Muscle layer of duodenum (tissue), 2 donors: ENCODE results near the gene PCDHGC4.
A peak's percentile ranks its signal among the peaks of the same experiment; 100 is the strongest.

Experiments
- H3K27ac ChIP-seq: one replicate; pipeline ENCODE4 v1.7.0; 2013; ENCODE audit warnings: mild to moderate bottlenecking, low read length
- H3K27me3 ChIP-seq: one replicate; pipeline ENCODE4 v1.7.0; 2013; ENCODE audit warnings: low read depth, mild to moderate bottlenecking, control low read depth, low read length
- H3K36me3 ChIP-seq, 2 donors: one replicate each; pipeline ENCODE4 v1.7.0; 2013; ENCODE audit warnings: low read length in 2 of 2, control low read depth in 1 of 2, mild to moderate bottlenecking in 1 of 2; ENCODE audit not compliant: insufficient read depth in 2 of 2, control insufficient read depth in 1 of 2
- H3K4me1 ChIP-seq, 2 donors: one replicate each; pipeline ENCODE4 v1.7.0; 2013; ENCODE audit warnings: low read length in 2 of 2, mild to moderate bottlenecking in 2 of 2, control low read depth in 1 of 2, moderate library complexity in 1 of 2; ENCODE audit not compliant: insufficient read depth in 2 of 2, control insufficient read depth in 1 of 2
- H3K4me3 ChIP-seq, 2 donors: one replicate each; pipeline ENCODE4 v1.7.0; 2013; ENCODE audit warnings: low read length in 2 of 2, low read depth in 1 of 2, mild to moderate bottlenecking in 1 of 2
- H3K9me3 ChIP-seq, 2 donors: one replicate each; pipeline ENCODE4 v1.7.0; 2013; ENCODE audit warnings: low read length in 2 of 2, control low read depth in 1 of 2, mild to moderate bottlenecking in 1 of 2; ENCODE audit not compliant: control insufficient read depth in 1 of 2
- donor health status: healthy.

The PCDHGC4 gene

GRCh38 chr5:141514330-141515133 lies 29.7 kb downstream of the PCDHGC4 start:
- Histone ChIP-seq H3K4me3 (peak overlapping the region in 1 of 2 donors; percentile 66), H3K27ac (peak overlapping the region; percentile 82), H3K4me1 (peaks cover 9 to 23% of the 10 kb centered on the region in 2 donors), H3K27me3 (no peaks in the 10 kb centered on the region), H3K9me3 (no peaks in the 10 kb centered on the region), H3K36me3 (peaks cover 23 to 25% of the 10 kb centered on the region in 2 donors)

DNA sequence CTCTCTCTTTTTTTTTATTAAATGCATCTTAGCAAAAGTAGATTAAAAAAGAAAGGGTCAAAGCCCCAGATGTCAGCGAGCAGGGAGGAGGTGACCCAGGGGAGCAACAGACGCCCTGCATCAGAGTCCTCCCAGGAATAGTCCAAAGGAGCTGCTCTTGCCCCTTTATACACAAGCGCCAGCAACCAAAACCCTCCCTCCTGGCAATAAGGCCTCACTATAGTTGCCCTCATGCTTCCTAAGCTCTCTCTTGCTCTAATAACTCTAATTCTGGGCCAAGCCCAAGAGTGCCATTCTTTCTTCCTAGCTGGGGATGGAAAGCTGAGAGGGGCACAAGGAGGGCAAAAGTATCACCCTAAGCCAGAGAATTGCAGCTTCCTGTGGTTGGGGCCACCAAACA lies 30.3 kb downstream of the PCDHGC4 start:
- H3K4me3 ChIP-seq, result no peak overlapping the region
- no peaks in the 10 kb centered on the region for H3K27me3 ChIP-seq
- H3K27ac ChIP-seq, result peak overlapping the region; percentile 82
- H3K9me3 ChIP-seq, result no peaks in the 10 kb centered on the region
- peaks cover 15 to 27% of the 10 kb centered on the region in 2 donors for H3K4me1 ChIP-seq
- H3K36me3 ChIP-seq, result peaks cover 23 to 25% of the 10 kb centered on the region in 2 donors

DNA sequence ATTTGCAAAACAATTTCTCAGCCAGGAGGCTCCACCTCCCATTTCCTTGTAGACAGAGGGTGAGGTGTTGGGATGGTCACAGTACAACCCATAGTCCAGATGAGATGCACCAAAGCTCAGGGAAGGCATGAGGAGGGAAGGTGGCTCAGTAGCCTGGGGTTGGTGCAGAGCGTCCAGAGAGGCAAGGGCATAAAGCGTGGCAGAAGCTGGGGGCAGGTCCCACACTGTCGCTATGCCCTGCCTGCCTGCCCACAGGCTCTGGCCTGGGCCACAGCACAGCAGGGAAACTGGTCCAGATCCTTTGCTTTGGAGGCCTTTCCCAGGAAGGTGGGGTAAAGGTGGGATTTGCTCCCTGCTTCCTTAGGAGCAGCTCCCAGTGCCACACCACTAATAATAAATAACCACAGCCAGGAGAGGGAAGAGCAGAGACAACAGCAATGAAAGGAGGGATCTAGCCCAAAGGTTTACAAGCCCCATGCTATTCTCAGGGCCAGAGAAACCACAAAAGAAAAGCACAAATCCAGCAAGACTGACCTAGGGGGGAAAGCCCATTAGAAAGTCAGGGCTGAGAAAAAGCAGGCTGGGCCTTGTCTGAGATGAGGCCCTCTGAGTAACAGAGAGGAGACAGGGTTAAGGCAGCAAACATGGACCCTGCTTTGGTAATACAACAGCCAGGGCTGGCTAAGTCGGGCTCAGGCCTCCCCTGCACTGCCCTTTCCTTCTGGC lies 31.3 kb downstream of the PCDHGC4 start:
- no peaks in the 10 kb centered on the region for H3K27me3 ChIP-seq
- peaks cover 15 to 21% of the 10 kb centered on the region in 2 donors for H3K36me3 ChIP-seq
- H3K4me3 ChIP-seq, result no peak overlapping the region
- H3K4me1 ChIP-seq, result peaks cover 15 to 34% of the 10 kb centered on the region in 2 donors
- H3K27ac ChIP-seq, result no peak overlapping the region
- H3K9me3 ChIP-seq, result no peaks in the 10 kb centered on the region

DNA sequence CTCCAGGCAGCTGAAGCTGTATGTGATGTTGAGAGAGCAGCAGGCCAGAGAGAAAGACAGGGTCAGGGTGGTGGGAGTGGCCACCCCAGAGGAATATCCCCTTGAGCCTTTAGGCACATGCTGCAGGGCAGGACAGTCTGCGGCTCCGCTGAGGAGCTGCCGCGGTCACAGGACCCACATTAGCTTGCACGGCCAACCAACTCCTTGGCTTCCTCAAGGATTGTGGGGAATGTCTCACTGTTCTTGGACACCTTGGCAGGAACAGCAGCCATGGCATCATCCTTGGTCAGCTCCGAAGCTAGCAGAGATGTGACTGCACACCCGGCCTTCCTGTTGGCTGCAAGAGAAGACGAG lies 31.8 kb downstream of the PCDHGC4 start:
- peaks cover 9 to 16% of the 10 kb centered on the region in 2 donors for H3K36me3 ChIP-seq
- H3K4me1 ChIP-seq, result peaks cover 17 to 39% of the 10 kb centered on the region in 2 donors
- no peak overlapping the region for H3K4me3 ChIP-seq
- H3K9me3 ChIP-seq, result no peaks in the 10 kb centered on the region
- no peak overlapping the region for H3K27ac ChIP-seq
- H3K27me3 ChIP-seq, result no peaks in the 10 kb centered on the region

- peaks cover 11 to 12% of the 10 kb centered on the region in 2 donors for H3K36me3 ChIP-seq
- H3K4me3 ChIP-seq, result no peak overlapping the region
- H3K27me3 ChIP-seq, result no peaks in the 10 kb centered on the region
- peaks cover 22 to 44% of the 10 kb centered on the region in 2 donors for H3K4me1 ChIP-seq
- no peak overlapping the region for H3K27ac ChIP-seq
- H3K9me3 ChIP-seq, result no peaks in the 10 kb centered on the region
These were observed 32.5 kb downstream of the PCDHGC4 start for GRCh38 chr5:141517312-141517711.

DNA sequence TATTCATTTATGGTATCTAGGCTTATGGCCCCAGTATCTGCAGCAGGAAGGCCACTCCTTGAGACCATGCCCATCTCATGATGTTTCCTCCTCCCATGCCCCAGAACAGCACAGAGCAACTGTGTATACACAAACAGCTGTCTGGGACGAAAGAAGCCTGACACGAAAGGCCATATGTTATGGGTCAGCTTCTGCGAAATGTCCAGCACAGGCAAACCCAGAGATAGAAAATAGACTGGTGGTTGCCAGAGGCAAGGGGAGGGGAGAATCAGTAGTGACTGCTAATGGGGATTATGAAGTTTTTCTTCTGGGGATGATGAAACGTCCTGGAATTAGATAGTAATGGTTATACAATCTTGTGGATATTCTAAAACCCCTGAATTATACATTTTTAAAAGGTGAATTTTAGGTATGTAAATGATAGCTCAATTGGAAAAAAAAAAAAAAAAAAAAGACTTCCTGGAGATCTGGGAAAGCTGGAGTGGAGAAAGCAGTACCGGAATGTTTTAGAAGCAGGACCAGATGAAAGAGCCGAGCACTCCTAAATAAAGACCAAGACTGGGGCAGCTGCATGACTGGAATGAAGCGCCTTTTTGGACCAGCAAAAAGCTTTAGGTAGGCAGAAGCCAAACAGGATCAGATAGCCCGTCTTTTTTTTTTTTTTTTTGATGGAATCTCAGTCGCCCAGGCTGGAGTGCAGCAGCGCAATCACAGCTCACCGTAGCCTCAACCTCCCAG lies 33.2 kb downstream of the PCDHGC4 start:
- Histone ChIP-seq H3K36me3 (peaks cover 11 to 15% of the 10 kb centered on the region in 2 donors), H3K27ac (no peak overlapping the region), H3K4me3 (no peak overlapping the region), H3K4me1 (peaks cover 22 to 45% of the 10 kb centered on the region in 2 donors), H3K9me3 (no peaks in the 10 kb centered on the region), H3K27me3 (no peaks in the 10 kb centered on the region)

DNA sequence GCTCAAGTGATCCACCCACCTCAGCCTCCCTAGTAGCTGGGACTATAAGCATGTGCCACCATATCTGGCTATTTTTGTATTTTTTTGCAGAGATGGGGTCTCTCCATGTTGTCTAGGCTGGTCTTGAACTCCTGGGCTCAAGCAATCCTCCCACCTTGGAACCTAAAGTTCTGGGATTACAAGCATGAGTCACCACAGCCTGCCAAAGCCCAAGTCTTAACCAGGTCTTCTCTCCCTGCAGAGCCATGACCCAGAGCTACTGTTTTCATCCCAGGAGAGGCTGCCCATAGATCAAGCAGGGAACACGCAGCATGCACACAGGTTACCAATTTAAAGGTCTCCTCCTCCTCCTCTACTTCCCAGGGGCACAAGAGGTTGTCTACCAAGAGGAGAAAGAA lies 33.8 kb downstream of the PCDHGC4 start:
- Histone ChIP-seq H3K4me1 (peaks cover 22 to 45% of the 10 kb centered on the region in 2 donors), H3K9me3 (no peaks in the 10 kb centered on the region), H3K27me3 (no peaks in the 10 kb centered on the region), H3K27ac (no peak overlapping the region), H3K4me3 (no peak overlapping the region), H3K36me3 (peaks cover 11 to 20% of the 10 kb centered on the region in 2 donors)

DNA sequence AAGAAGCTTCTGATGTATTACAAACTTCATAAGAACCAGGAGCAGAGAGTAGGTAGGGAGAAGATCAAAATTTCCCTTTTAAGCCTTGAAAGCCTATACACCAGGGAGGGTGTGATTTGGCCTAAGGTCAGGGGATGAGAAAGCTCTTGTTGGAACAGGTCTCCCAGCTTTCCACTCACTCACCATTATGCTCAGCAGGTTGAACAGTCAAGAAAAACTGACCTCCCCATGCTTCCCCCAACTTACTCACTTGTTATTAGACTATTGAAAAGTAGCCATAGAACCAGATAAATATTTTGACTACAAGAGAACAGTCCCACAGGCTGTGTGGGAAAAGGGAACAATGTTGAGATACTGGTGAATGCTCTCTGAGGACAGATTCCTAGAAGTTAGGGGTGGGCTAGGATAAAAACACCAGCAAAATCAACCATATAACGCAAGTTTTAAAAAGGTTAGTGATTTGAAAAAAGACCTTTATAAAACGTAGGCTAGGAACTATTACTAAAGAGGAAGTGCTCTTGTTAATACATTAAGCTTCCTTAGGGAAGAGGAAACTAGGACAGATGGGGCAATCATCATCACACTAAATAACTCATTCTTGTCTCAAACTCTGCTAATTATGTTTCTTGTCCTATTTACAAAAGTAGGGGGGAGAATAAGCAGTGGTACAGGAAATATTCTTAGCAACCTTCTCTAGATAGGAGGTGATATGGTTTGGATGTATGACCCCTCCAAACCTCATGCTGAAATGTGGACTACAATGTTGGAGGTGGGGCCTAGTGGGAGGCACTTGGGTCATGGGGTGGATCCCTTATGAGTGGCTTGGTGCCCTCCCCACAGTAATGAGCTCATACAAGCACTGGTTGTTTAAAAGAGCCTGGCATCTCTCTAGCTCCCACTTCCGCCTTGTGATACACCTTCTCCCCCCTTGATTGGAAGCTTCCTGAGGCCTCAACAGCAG lies 35.1 kb downstream of the PCDHGC4 start:
- Histone ChIP-seq H3K4me1 (peaks cover 17 to 41% of the 10 kb centered on the region in 2 donors), H3K36me3 (peaks cover 11 to 20% of the 10 kb centered on the region in 2 donors), H3K27ac (peak overlapping the region; percentile 27), H3K9me3 (no peaks in the 10 kb centered on the region), H3K4me3 (no peak overlapping the region), H3K27me3 (no peaks in the 10 kb centered on the region)

DNA sequence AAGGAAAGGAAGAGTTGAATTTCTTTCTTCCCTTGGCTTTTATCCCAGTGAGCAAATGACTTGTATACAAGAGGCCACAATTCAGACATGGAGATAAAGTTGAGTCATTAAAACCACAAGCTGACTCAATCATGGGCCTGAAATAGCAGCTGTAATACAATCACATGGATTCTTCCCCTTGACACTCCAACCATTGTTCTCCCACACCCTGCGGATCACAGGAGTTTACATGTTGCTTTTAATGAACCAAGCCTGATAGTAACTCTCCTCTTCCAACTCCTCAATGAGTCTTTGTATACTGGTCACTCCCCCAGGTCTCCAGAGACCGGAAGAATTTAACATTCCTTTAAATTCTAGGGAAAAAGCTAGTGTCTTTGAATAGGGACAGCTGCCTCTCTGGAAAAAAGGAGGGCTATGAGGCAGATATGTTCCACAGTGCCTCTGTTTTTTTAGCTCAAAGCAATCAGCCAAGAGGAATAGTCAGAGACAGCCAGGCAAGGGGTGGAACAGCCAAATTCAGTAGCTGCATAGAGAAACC lies 36.5 kb downstream of the PCDHGC4 start:
- H3K4me3 ChIP-seq, result no peak overlapping the region
- no peaks in the 10 kb centered on the region for H3K9me3 ChIP-seq
- H3K27me3 ChIP-seq, result no peaks in the 10 kb centered on the region
- H3K4me1 ChIP-seq, result peaks cover 22 to 33% of the 10 kb centered on the region in 2 donors
- H3K36me3 ChIP-seq, result peaks cover 9 to 18% of the 10 kb centered on the region in 2 donors
- peak overlapping the region; percentile 73 for H3K27ac ChIP-seq

- peaks cover 4 to 13% of the 10 kb centered on the region in 2 donors for H3K36me3 ChIP-seq
- H3K4me1 ChIP-seq, result peaks cover 22 to 33% of the 10 kb centered on the region in 2 donors
- peak overlapping the region; percentile 73 for H3K27ac ChIP-seq
- H3K27me3 ChIP-seq, result no peaks in the 10 kb centered on the region
- no peak overlapping the region for H3K4me3 ChIP-seq
- H3K9me3 ChIP-seq, result no peaks in the 10 kb centered on the region
These were observed 37.5 kb downstream of the PCDHGC4 start for GRCh38 chr5:141522301-141522700.
